ENCODE data around the gene FGF2.

GRCh38 chr4:122911588-122911987 is 85.0 kb downstream of the FGF2 start:
- TF ChIP-seq, protein P1, sequence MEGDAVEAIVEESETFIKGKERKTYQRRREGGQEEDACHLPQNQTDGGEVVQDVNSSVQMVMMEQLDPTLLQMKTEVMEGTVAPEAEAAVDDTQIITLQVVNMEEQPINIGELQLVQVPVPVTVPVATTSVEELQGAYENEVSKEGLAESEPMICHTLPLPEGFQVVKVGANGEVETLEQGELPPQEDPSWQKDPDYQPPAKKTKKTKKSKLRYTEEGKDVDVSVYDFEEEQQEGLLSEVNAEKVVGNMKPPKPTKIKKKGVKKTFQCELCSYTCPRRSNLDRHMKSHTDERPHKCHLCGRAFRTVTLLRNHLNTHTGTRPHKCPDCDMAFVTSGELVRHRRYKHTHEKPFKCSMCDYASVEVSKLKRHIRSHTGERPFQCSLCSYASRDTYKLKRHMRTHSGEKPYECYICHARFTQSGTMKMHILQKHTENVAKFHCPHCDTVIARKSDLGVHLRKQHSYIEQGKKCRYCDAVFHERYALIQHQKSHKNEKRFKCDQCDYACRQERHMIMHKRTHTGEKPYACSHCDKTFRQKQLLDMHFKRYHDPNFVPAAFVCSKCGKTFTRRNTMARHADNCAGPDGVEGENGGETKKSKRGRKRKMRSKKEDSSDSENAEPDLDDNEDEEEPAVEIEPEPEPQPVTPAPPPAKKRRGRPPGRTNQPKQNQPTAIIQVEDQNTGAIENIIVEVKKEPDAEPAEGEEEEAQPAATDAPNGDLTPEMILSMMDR (IDR thresholded peaks at IDR 0.05; ENCODE audit: low read depth, low read length, poor library complexity, severe bottlenecking): no peak
- no peak for TF ChIP-seq EZH2phosphoT487 (IDR thresholded peaks at IDR 0.05; ENCODE audit: borderline replicate concordance, low read length)

Measured in DOHH2 (cell line).